PC-9 (cell line): ENCODE data around the gene ZNF446. TPM values are rescaled to one million over a fixed set of nuclear protein-coding genes. Genes with fewer than 3 reads are reported as not detected.

Experiments
- BruUV-seq: library from RNA; stranded (reverse); fragments of 400-500 nt; replicated peaks from 2 replicates; lab custom pipeline; 2021; lab: Mats Ljungman, UMichigan
- CTCF ChIA-PET: fragments of 300-600 bp; sonication (Branson Sonifier 250); formaldehyde crosslinking; loops from one replicate; lab custom pipeline; 2022; ENCODE audit warnings: antibody characterized with exemption; lab: Charles Lee
- POLR2A ChIA-PET: fragments of 300-600 bp; sonication (Branson Sonifier 250); formaldehyde crosslinking; loops from one replicate; lab custom pipeline; 2022; ENCODE audit warnings: antibody characterized with exemption; ENCODE audit not compliant: unreplicated experiment; lab: Charles Lee
- DNase-seq, 2 experiments: peaks; one replicate each; pipeline versions ENCODE4 v3.0.0 to v3.0.0-alpha.2; 2015 to 2022; ENCODE audit warnings: mixed read lengths in 1 of 2
- H2AFZ ChIP-seq: fragments of 200-600 bp; sonication (generic); 2 replicates; pipeline ENCODE4 v1.8.1; 2017; ENCODE audit warnings: antibody characterized with exemption
- H3F3A ChIP-seq: fragments of 200-600 bp; sonication (generic); 2 replicates; pipeline ENCODE4 v1.8.1; 2017; ENCODE audit warnings: antibody characterized with exemption, mild to moderate bottlenecking, low read depth; ENCODE audit not compliant: insufficient read depth
- H3K27ac ChIP-seq: fragments of 200-600 bp; sonication (generic); 2 replicates; pipeline ENCODE4 v1.6.1; 2016; ENCODE audit warnings: mixed run types
- H3K27me3 ChIP-seq: fragments of 200-600 bp; sonication (generic); 2 replicates; pipeline ENCODE4 v1.6.1; 2016; ENCODE audit warnings: low read depth, mixed run types; ENCODE audit not compliant: insufficient read depth
- H3K36me3 ChIP-seq: fragments of 200-600 bp; sonication (generic); 2 replicates; pipeline ENCODE4 v1.6.1; 2016; ENCODE audit warnings: low read depth, mixed run types
- H3K4me1 ChIP-seq: fragments of 200-600 bp; sonication (generic); replicated peaks from 2 replicates; pipeline ENCODE4 v1.6.1; 2016; ENCODE audit warnings: mixed run types; ENCODE audit not compliant: insufficient read depth
- H3K4me2 ChIP-seq: fragments of 200-600 bp; sonication (generic); 2 replicates; pipeline ENCODE4 v1.6.1; 2017; ENCODE audit warnings: mixed run types
- H3K4me3 ChIP-seq: fragments of 200-600 bp; sonication (generic); 2 replicates; pipeline ENCODE4 v1.6.1; 2016; ENCODE audit warnings: mixed run types
- H3K79me2 ChIP-seq: fragments of 200-600 bp; sonication (generic); 2 replicates; pipeline ENCODE4 v1.6.1; 2017; ENCODE audit warnings: low read depth, mixed run types
- H3K9me2 ChIP-seq: fragments of 200-600 bp; sonication (generic); 2 replicates; pipeline ENCODE4 v1.8.1; 2017; ENCODE audit warnings: mild to moderate bottlenecking; ENCODE audit not compliant: insufficient read depth
- H3K9me3 ChIP-seq: fragments of 200-600 bp; sonication (generic); 2 replicates; pipeline ENCODE4 v1.8.1; 2016; ENCODE audit warnings: low read depth; ENCODE audit not compliant: insufficient read depth
- H4K20me1 ChIP-seq: fragments of 200-600 bp; sonication (generic); 2 replicates; pipeline ENCODE4 v1.8.1; 2017; ENCODE audit not compliant: insufficient read depth
- CTCF ChIP-seq: fragments of 200-600 bp; sonication (generic); conservative IDR thresholded peaks from 2 replicates; pipeline ENCODE4 v1.6.1; 2017; ENCODE audit warnings: mixed run types, antibody characterized with exemption, mild to moderate bottlenecking, moderate library complexity
- EZH2 ChIP-seq: fragments of 200-600 bp; sonication (generic); IDR thresholded peaks from 2 replicates; pipeline ENCODE4 v1.8.0; 2017; ENCODE audit warnings: antibody characterized with exemption, low read depth
- intact Hi-C: fragments of 100-400 bp; cut with micrococcal nuclease; formaldehyde crosslinking; loops from one replicate; pipeline ENCODE4 v1.10.0; 2022; ENCODE audit not compliant: unreplicated experiment
- total RNA-seq: library from RNA; stranded (reverse); gene quantifications from 2 replicates; pipeline ENCODE4 v1.2.3, GENCODE V29; 2021

ZNF446 gene
- total RNA-seq, 1 experiment from 2014 or later: 11.0 TPM

DNA sequence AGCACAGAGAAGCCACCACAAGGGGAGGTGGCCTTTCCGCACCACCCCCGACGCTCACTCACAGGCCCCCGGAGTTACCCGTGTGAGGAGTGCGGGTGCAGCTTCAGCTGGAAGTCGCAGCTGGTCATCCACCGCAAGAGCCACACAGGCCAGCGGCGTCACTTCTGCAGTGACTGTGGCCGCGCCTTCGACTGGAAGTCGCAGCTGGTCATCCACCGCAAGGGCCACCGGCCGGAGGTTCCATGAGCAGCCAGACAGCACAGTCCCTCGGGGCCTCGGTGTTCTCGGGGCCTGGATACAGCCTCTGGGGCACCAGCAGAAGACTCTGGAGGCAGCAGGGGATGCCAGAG, 4.3 kb downstream of the ZNF446 start:
- Histone ChIP-seq H3K27ac (no peak overlapping the region), H3K36me3 (no peaks in the 10 kb centered on the region), H4K20me1 (no peaks in the 10 kb centered on the region), H3K4me2 (no peak overlapping the region), H3F3A (peaks cover 3% of the 10 kb centered on the region), H2AFZ (no peak overlapping the region), H3K9me2 (no peaks in the 10 kb centered on the region), H3K9me3 (no peaks in the 10 kb centered on the region), H3K27me3 (no peaks in the 10 kb centered on the region), H3K79me2 (no peaks in the 10 kb centered on the region), H3K4me3 (no peak overlapping the region), H3K4me1 (peaks cover 12% of the 10 kb centered on the region; the same call in 1 of the 2 replicates)
- POLR2A ChIA-PET: no interaction called here
- TF ChIP-seq EZH2: no peak
- TF ChIP-seq CTCF: no peak
- BruUV-seq: no TSS peak
- no peak for DNase-seq
- intact Hi-C loops: no loop called here
- CTCF ChIA-PET: no interaction called here

DNA sequence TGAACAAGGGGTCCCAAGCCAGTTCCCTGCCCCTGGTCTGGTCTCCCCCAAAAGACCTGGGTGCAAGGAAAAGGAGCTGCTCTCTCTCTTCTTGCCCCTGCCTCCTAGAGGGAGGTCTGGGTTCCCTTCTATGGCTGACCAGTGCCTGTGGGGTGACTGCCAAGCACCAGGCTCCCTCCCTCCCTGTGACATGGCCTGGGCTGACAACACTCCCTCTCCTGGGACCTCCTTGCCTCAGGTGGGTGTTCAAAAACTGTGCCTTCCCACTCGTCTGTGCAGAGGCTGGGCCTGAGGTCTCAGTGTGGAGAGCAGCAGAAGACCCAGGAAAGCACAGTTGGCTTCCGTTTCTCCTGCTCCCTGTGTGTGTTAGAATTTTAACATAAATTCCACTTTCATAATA, 4.7 kb downstream of the ZNF446 start:
- DNase-seq: no peak
- Histone ChIP-seq H3K36me3 (no peaks in the 10 kb centered on the region), H3K9me2 (no peaks in the 10 kb centered on the region), H3K27me3 (no peaks in the 10 kb centered on the region), H3K79me2 (no peaks in the 10 kb centered on the region), H3K9me3 (no peaks in the 10 kb centered on the region), H2AFZ (no peak overlapping the region), H3F3A (no peaks in the 10 kb centered on the region), H3K4me2 (no peak overlapping the region), H4K20me1 (no peaks in the 10 kb centered on the region), H3K27ac (no peak overlapping the region), H3K4me3 (no peak overlapping the region), H3K4me1 (peaks cover 12% of the 10 kb centered on the region; the same call in 1 of the 2 replicates)
- no TSS peak for BruUV-seq
- CTCF ChIA-PET: no interaction called here
- TF ChIP-seq CTCF (no peak), EZH2 (no peak)
- POLR2A ChIA-PET: no interaction called here
- intact Hi-C loops: no loop called here

- TF ChIP-seq CTCF (no peak), EZH2 (no peak)
- Histone ChIP-seq H3K27me3 (no peaks in the 10 kb centered on the region), H3K27ac (no peak overlapping the region), H3K4me1 (peaks cover 5% of the 10 kb centered on the region; the same call in 1 of the 2 replicates), H2AFZ (no peak overlapping the region), H3K9me3 (no peaks in the 10 kb centered on the region), H3K4me2 (no peak overlapping the region), H3K4me3 (no peak overlapping the region), H3F3A (no peaks in the 10 kb centered on the region), H3K9me2 (no peaks in the 10 kb centered on the region), H3K79me2 (no peaks in the 10 kb centered on the region), H3K36me3 (no peaks in the 10 kb centered on the region), H4K20me1 (no peaks in the 10 kb centered on the region)
- ChIA-PET CTCF (no interaction called here), POLR2A (no interaction called here)
- BruUV-seq: no TSS peak
- intact Hi-C loops: no loop called here
- DNase-seq: no peak
Measured at GRCh38 chr19:58482372-58482771, 6.2 kb downstream of the ZNF446 start.
